ENCODE measurements around the gene ISYNA1. TPM values are rescaled to one million over a fixed set of nuclear protein-coding genes. Genes with fewer than 3 reads are reported as not detected.

Gene ISYNA1
- total and polyA plus RNA-seq, 2 experiments from 2014 or later = 191 to 208 TPM

- no peak for TF ChIP-seq ZNF462 (CRISPR knock-in tag; IDR thresholded peaks at IDR 0.05)
- no peak for TF ChIP-seq JUNB (IDR thresholded peaks at IDR 0.05; ENCODE audit: unreplicated experiment)
- no peak for TF ChIP-seq STAT1 (IDR thresholded peaks at IDR 0.05; ENCODE audit: unreplicated experiment)
- no peak for TF ChIP-seq CTCF (conservative IDR thresholded peaks at IDR 0.05; ENCODE audit: low read depth in 2 of 2)
Measured at GRCh38 chr19:18465214-18465963, 27.5 kb upstream of the ISYNA1 start (continued).

GRCh38 chr19:18464646-18465045, 26.7 kb upstream of the ISYNA1 start:
- H2AFZ ChIP-seq = no peak overlapping the region
- 0 out of 2 replicates have a peak, but pooled peaks cover 3% of the 10 kb centered on the region for H3F3A ChIP-seq (replicated peaks; ENCODE audit: low read depth)
- no peaks in the 10 kb centered on the region for H3K9me2 ChIP-seq (ENCODE audit: insufficient read depth)
- no peaks in the 10 kb centered on the region for H3K36me3 ChIP-seq (ENCODE audit: insufficient read depth)
- peaks cover 10% of the 10 kb centered on the region; the same call in 1 of the 2 replicates for H4K20me1 ChIP-seq (replicated peaks; ENCODE audit: insufficient read depth)
- ATAC-seq (no peak), DNase-seq (ENCODE audit: low spot score) (no peak)
- H3K4me2 ChIP-seq = no peak overlapping the region
- Mint-ChIP-seq H3K27ac (0 out of 2 replicates have a peak overlapping the region, but pooled peaks have one; percentile 52), H3K27me3 (ENCODE audit: insufficient read depth, low read depth, poor library complexity) (peaks cover 6% of the 10 kb centered on the region), H3K36me3 (ENCODE audit: low read depth) (peaks cover 12% of the 10 kb centered on the region), H3K4me1 (peaks cover 5% of the 10 kb centered on the region; the same call in 2 of the 3 replicates), H3K4me3 (no peak overlapping the region), H3K9me3 (no peaks in the 10 kb centered on the region; the same call in 2 of the 3 replicates)
- no peaks in the 10 kb centered on the region for H3K27me3 ChIP-seq (ENCODE audit: insufficient read depth)
- H3K79me2 ChIP-seq (replicated peaks; ENCODE audit: insufficient read depth) = no peaks in the 10 kb centered on the region
- H3K4me3 ChIP-seq = no peak overlapping the region
- 0 out of 2 replicates have a peak overlapping the region, but pooled peaks have one; percentile 39 for H3K27ac ChIP-seq (ENCODE audit: low read depth)
- peaks cover under 1% of the 10 kb centered on the region; the same call in 1 of the 2 replicates for H3K4me1 ChIP-seq (ENCODE audit: insufficient read depth)
- no peak for TF ChIP-seq ETS1 (IDR thresholded peaks at IDR 0.05)
